H1 (cell line): ENCODE data around the gene TFDP1. TPM values are rescaled to one million over a fixed set of nuclear protein-coding genes. Genes with fewer than 3 reads are reported as not detected.

ENCODE experiments used
- CTCF ChIA-PET: fragments of 300-600 bp; sonication (Branson Sonifier 250); formaldehyde crosslinking; loops from one replicate; lab custom pipeline; 2021; ENCODE audit not compliant: partially characterized antibody; lab: Charles Lee
- POLR2A ChIA-PET: fragments of 300-600 bp; sonication (Branson Sonifier 250); formaldehyde crosslinking; loops from one replicate; lab custom pipeline; 2021; ENCODE audit warnings: inconsistent platforms; ENCODE audit not compliant: partially characterized antibody; lab: Charles Lee
- DNase-seq, 2 experiments: peaks; one replicate each; pipeline versions ENCODE4 v3.0.0 to v3.0.0-alpha.2; 2010 to 2022; ENCODE audit warnings: low spot score in 2 of 2, low read depth in 1 of 2, mixed read lengths in 1 of 2
- FAIRE-seq: peaks from 2 replicates; lab custom pipeline; 2011; peaks lifted over from hg19 to GRCh38; lab: Jason Lieb, UNC
- H2AFZ ChIP-seq: 2 replicates; pipeline ENCODE4 v1.8.1; 2012; ENCODE audit warnings: low read length, inconsistent platforms
- H2AK5ac ChIP-seq: 2 replicates; pipeline ENCODE4 v1.6.1; 2013; ENCODE audit warnings: low read depth, low read length
- H2BK120ac ChIP-seq: replicated peaks from 2 replicates; pipeline ENCODE3; 2013; ENCODE audit warnings: low read depth, low read length, inconsistent platforms
- H2BK12ac ChIP-seq: 2 replicates; pipeline ENCODE4 v1.6.1; 2013; ENCODE audit warnings: low read depth, low read length
- H2BK15ac ChIP-seq: 2 replicates; pipeline ENCODE4 v1.6.1; 2013; ENCODE audit warnings: low read length
- H2BK20ac ChIP-seq: 2 replicates; pipeline ENCODE4 v1.6.1; 2013; ENCODE audit warnings: low read length
- H2BK5ac ChIP-seq: 2 replicates; pipeline ENCODE4 v1.6.1; 2013; ENCODE audit warnings: low read depth, low read length
- H3K14ac ChIP-seq: 2 replicates; pipeline ENCODE4 v1.6.1; 2013; ENCODE audit warnings: inconsistent platforms; ENCODE audit not compliant: insufficient read length
- H3K18ac ChIP-seq: 2 replicates; pipeline ENCODE4 v1.6.1; 2013; ENCODE audit warnings: low read length; ENCODE audit errors: extremely low read depth
- H3K23ac ChIP-seq: 2 replicates; pipeline ENCODE4 v1.6.1; 2013; ENCODE audit warnings: inconsistent platforms; ENCODE audit not compliant: insufficient read length
- H3K23me2 ChIP-seq: 2 replicates; pipeline ENCODE4 v1.6.1; 2013; ENCODE audit warnings: low read depth, low read length
- H3K27ac ChIP-seq: 2 replicates; pipeline ENCODE4 v1.6.1; 2011; ENCODE audit warnings: low read depth, low read length, inconsistent platforms
- H3K27me3 ChIP-seq, 4 experiments: replicated peaks in 1 of 4; 1 replicate in 1 of 4; 2 replicates in 3 of 4; pipeline versions ENCODE4 v1.6.1 to v1.8.1; 2011 to 2013; ENCODE audit warnings: low read length in 3 of 4, mild to moderate bottlenecking in 3 of 4, inconsistent platforms in 2 of 4, mixed read lengths in 2 of 4, moderate library complexity in 1 of 4; ENCODE audit not compliant: control insufficient read depth in 3 of 4, insufficient read depth in 3 of 4; ENCODE audit errors: extremely low read depth in 1 of 4
- H3K36me3 ChIP-seq, 4 experiments: 2 replicates each; pipeline versions ENCODE4 v1.6.1 to v1.8.1; 2011 to 2013; ENCODE audit warnings: mild to moderate bottlenecking in 4 of 4, low read length in 3 of 4, moderate library complexity in 2 of 4, control low read depth in 1 of 4, inconsistent platforms in 1 of 4; ENCODE audit not compliant: insufficient read depth in 4 of 4, control insufficient read depth in 2 of 4
- H3K4ac ChIP-seq: replicated peaks from 2 replicates; pipeline ENCODE3; 2013; ENCODE audit warnings: low read length, low read depth, mixed read lengths, inconsistent platforms; ENCODE audit not compliant: insufficient read length
- H3K4me1 ChIP-seq, 4 experiments: replicated peaks in 1 of 4; 1 replicate in 1 of 4; 2 replicates in 3 of 4; pipeline versions ENCODE4 v1.6.1 to v1.8.1; 2011 to 2013; ENCODE audit warnings: low read length in 3 of 4, inconsistent platforms in 2 of 4, mixed read lengths in 1 of 4; ENCODE audit not compliant: insufficient read depth in 4 of 4, control insufficient read depth in 3 of 4
- H3K4me2 ChIP-seq, 2 experiments: 2 replicates each; pipeline versions ENCODE4 v1.6.1 to v1.8.1; 2011 to 2013; ENCODE audit warnings: low read depth in 2 of 2, low read length in 2 of 2, control low read depth in 1 of 2, inconsistent platforms in 1 of 2, mild to moderate bottlenecking in 1 of 2; ENCODE audit not compliant: insufficient read depth in 1 of 2
- H3K4me3 ChIP-seq, 4 experiments: fragments of 200-600, 300-600 bp in 1 of 4; sonication (generic), shearing (Covaris generic), sonication (Bioruptor Twin) in 1 of 4; 2 replicates each; pipeline versions ENCODE4 v1.5.1 to v1.8.1; 2011 to 2016; ENCODE audit warnings: low read length in 4 of 4, low read depth in 3 of 4, control low read depth in 2 of 4, inconsistent platforms in 2 of 4, mild to moderate bottlenecking in 2 of 4, mixed read lengths in 1 of 4, moderate library complexity in 1 of 4; ENCODE audit not compliant: insufficient read depth in 2 of 4; ENCODE audit errors: extremely low read depth in 1 of 4
- H3K56ac ChIP-seq: replicated peaks from 2 replicates; pipeline ENCODE3; 2013; ENCODE audit warnings: low read depth, mild to moderate bottlenecking, mixed read lengths, low read length, inconsistent platforms; ENCODE audit not compliant: insufficient read length
- H3K79me1 ChIP-seq: 2 replicates; pipeline ENCODE4 v1.6.1; 2013; ENCODE audit warnings: low read depth, low read length, control low read depth
- H3K79me2 ChIP-seq, 2 experiments: 2 replicates each; pipeline versions ENCODE4 v1.6.1 to v1.8.1; 2012 to 2013; ENCODE audit warnings: low read length in 2 of 2, mild to moderate bottlenecking in 2 of 2, inconsistent platforms in 1 of 2; ENCODE audit not compliant: insufficient read depth in 2 of 2, control insufficient read depth in 1 of 2
- H3K9ac ChIP-seq, 4 experiments: replicated peaks in 1 of 4; 1 replicate in 1 of 4; 2 replicates in 3 of 4; pipeline versions ENCODE4 v1.6.1 to v1.8.1; 2011 to 2013; ENCODE audit warnings: low read depth in 3 of 4, low read length in 3 of 4, control low read depth in 2 of 4, mild to moderate bottlenecking in 2 of 4, moderate library complexity in 2 of 4, inconsistent platforms in 1 of 4; ENCODE audit errors: extremely low read depth in 1 of 4
- H3K9me3 ChIP-seq, 2 experiments: 2 replicates each; pipeline versions ENCODE4 v1.6.1 to v1.8.1; 2012 to 2013; ENCODE audit warnings: mild to moderate bottlenecking in 2 of 2, moderate library complexity in 2 of 2, control low read depth in 1 of 2, inconsistent platforms in 1 of 2, low read depth in 1 of 2, low read length in 1 of 2, mixed read lengths in 1 of 2; ENCODE audit not compliant: insufficient read depth in 2 of 2
- H4K20me1 ChIP-seq, 2 experiments: replicated peaks in 1 of 2; 2 replicates each; pipeline versions ENCODE3 to v1.8.1; 2011 to 2013; ENCODE audit warnings: inconsistent platforms in 2 of 2, low read length in 2 of 2, mild to moderate bottlenecking in 1 of 2; ENCODE audit not compliant: insufficient read depth in 2 of 2, control insufficient read depth in 1 of 2
- H4K5ac ChIP-seq: 2 replicates; pipeline ENCODE4 v1.6.1; 2013; ENCODE audit warnings: low read length, low read depth, mixed read lengths, inconsistent platforms; ENCODE audit not compliant: insufficient read length
- H4K8ac ChIP-seq: 2 replicates; pipeline ENCODE4 v1.8.0; 2013; ENCODE audit warnings: mild to moderate bottlenecking, moderate library complexity, low read length, inconsistent platforms; ENCODE audit not compliant: insufficient read depth; ENCODE audit errors: extremely low read depth
- H4K91ac ChIP-seq: replicated peaks from 2 replicates; pipeline ENCODE3; 2013; ENCODE audit warnings: low read length, mixed read lengths, inconsistent platforms; ENCODE audit not compliant: insufficient read length
- CBX5 ChIP-seq: fragments of 300-800, 300-1000 bp; sonication (generic); IDR thresholded peaks from 2 replicates; pipeline ENCODE4 v1.7.1; 2016; ENCODE audit warnings: antibody characterized with exemption, low read length, low read depth
- E2F6 ChIP-seq: IDR thresholded peaks from 2 replicates; pipeline ENCODE4 v1.6.1; 2012; ENCODE audit warnings: inconsistent platforms
- EP300 ChIP-seq, 2 experiments: IDR thresholded peaks; 1 replicate in 1 of 2; 2 replicates in 1 of 2; pipeline ENCODE4 v1.6.1; 2011 to 2012; ENCODE audit warnings: low read depth in 2 of 2, low read length in 2 of 2, mild to moderate bottlenecking in 2 of 2, borderline replicate concordance in 1 of 2, inconsistent platforms in 1 of 2, moderate library complexity in 1 of 2
- HDAC2 ChIP-seq, 2 experiments: fragments of 300-600 bp in 1 of 2; sonication (generic) in 1 of 2; IDR thresholded peaks; 2 replicates each; pipeline ENCODE4 v1.6.1; 2011 to 2012; ENCODE audit warnings: low read depth in 2 of 2, low read length in 2 of 2, mild to moderate bottlenecking in 2 of 2, moderate library complexity in 2 of 2, borderline replicate concordance in 1 of 2, inconsistent platforms in 1 of 2
- PHF8 ChIP-seq: fragments of 200-600 bp; sonication (generic); conservative IDR thresholded peaks from 2 replicates; pipeline ENCODE4 v1.7.1; 2012; ENCODE audit warnings: low read depth, mild to moderate bottlenecking, inconsistent platforms, low read length, moderate library complexity
- RNF2 ChIP-seq: fragments of 200-900, 300-1000 bp; sonication (generic); IDR thresholded peaks from 2 replicates; pipeline ENCODE4 v1.7.1; 2016; ENCODE audit warnings: borderline replicate concordance, low read depth, mild to moderate bottlenecking, antibody characterized with exemption, low read length; ENCODE audit not compliant: poor library complexity, severe bottlenecking; ENCODE audit errors: missing control alignments
- TCF12 ChIP-seq: IDR thresholded peaks from 2 replicates; pipeline ENCODE4 v1.6.1; 2011; ENCODE audit warnings: low read depth, mild to moderate bottlenecking, low read length
- USF2 ChIP-seq: IDR thresholded peaks from 2 replicates; pipeline ENCODE4 v1.6.1; 2011; ENCODE audit warnings: low read length, improper control_type of control experiment
- WGBS, 2 experiments: shearing (Covaris generic) in 1 of 2; methylation state at CpG; one replicate each; pipeline versions ENCODE4 v1.1.6 to v1.1.7; 2013 to 2015; ENCODE audit warnings: low lambda C conversion rate in 2 of 2, mixed read lengths in 2 of 2, inconsistent platforms in 1 of 2, low coverage in 1 of 2, missing lambda C conversion rate in 1 of 2; ENCODE audit not compliant: insufficient replicate concordance in 2 of 2, insufficient coverage in 1 of 2, insufficient read length in 1 of 2; ENCODE audit errors: extremely low coverage in 1 of 2, missing lambda C conversion rate in 1 of 2; 5-methylcytosine and 5-hydroxymethylcytosine counted together
- polyA plus RNA-seq, 7 experiments: library from polyadenylated mRNA; depleted of rRNA in 3 of 7; stranded (reverse) in 5 of 7; unstranded in 2 of 7; fragments of >200 nt in 5 of 7; fragments of 200-250 nt in 2 of 7; gene quantifications; 1 replicate in 5 of 7; 2 replicates in 1 of 7; 4 replicates in 1 of 7; pipeline versions ENCODE4 v1.2.1 to v1.2.3, GENCODE V29; 2011 to 2013; ENCODE audit warnings: missing spikeins in 2 of 7, mixed read lengths in 2 of 7
- total RNA-seq: library from RNA; stranded (reverse); fragmentation: NEBNext Ultra II Directional; extraction: Animal tissue kit (Norgen Biotek cat#: 25700); gene quantifications from 2 replicates; pipeline ENCODE4 v1.2.1, GENCODE V29; 2021

Gene TFDP1
- total and polyA plus RNA-seq, 2 of the 8 experiments (the other 6 are each of a cell fraction or from before 2014, with no cell fraction given), result 43.6 to 81.9 TPM

GRCh38 chr13:113623491-113624234, 39.1 kb downstream of the TFDP1 start:
- peaks cover 5 to 7% of the 10 kb centered on the region in 2 experiments for H4K20me1 ChIP-seq
- no peak overlapping the region for H3K23ac ChIP-seq
- H4K8ac ChIP-seq, result no peak overlapping the region; the same call in 1 of the 2 replicates
- peaks cover 0 to 26% of the 10 kb centered on the region in 2 experiments; a peak in 2 of 4 replicates for H3K79me2 ChIP-seq
- H3K27me3 ChIP-seq, result no peaks in the 10 kb centered on the region
- no peak overlapping the region for H3K9ac ChIP-seq
- H3K4me3 ChIP-seq, result no peak overlapping the region
- H3K36me3 ChIP-seq, result peaks cover 0 to 21% (median 11%) of the 10 kb centered on the region in 4 experiments; a peak in 5 of 8 replicates
- H2BK12ac ChIP-seq, result no peak overlapping the region
- H2AFZ ChIP-seq, result no peak overlapping the region
- no peak overlapping the region for H3K27ac ChIP-seq
- H3K4me1 ChIP-seq, result peaks cover 0 to 3% (median 0%) of the 10 kb centered on the region in 4 experiments; a peak in 1 of 7 replicates
- POLR2A ChIA-PET, result interaction anchor here (1.2 kb wide), 1 partner anchor 10 kb away, joined by 4 read pairs; no protein-coding TSS in a partner anchor
- H2BK20ac ChIP-seq, result no peak overlapping the region
- H3K9me3 ChIP-seq, result peaks cover 0 to 14% of the 10 kb centered on the region in 2 experiments; a peak in 1 of 4 replicates
- FAIRE-seq, result no peak
- H3K79me1 ChIP-seq, result peaks cover 8% of the 10 kb centered on the region; the same call in 1 of the 2 replicates
- CTCF ChIA-PET, result no interaction called here
- H3K56ac ChIP-seq, result no peak overlapping the region
- H3K14ac ChIP-seq, result no peak overlapping the region
- H2BK15ac ChIP-seq, result no peak overlapping the region
- H2BK120ac ChIP-seq, result no peak overlapping the region
- no peaks in the 10 kb centered on the region for H3K23me2 ChIP-seq
- H3K18ac ChIP-seq, result no peak overlapping the region
- DNase-seq, result no peak
- no peak overlapping the region for H3K4me2 ChIP-seq
- no peak overlapping the region for H4K5ac ChIP-seq
- 96% methylated on average over 20 of the region's 20 CpGs; no CpG with 5 or more reads in 1 of the 2 experiments for WGBS, 2 experiments
- no peak overlapping the region for H4K91ac ChIP-seq
- no peak overlapping the region for H2BK5ac ChIP-seq
- no peak overlapping the region for H2AK5ac ChIP-seq
- H3K4ac ChIP-seq, result no peak overlapping the region
- TF ChIP-seq EP300 (IDR thresholded peaks at IDR 0.05; ENCODE audit: borderline replicate concordance in 1 of 2, low read depth in 2 of 2, low read length in 2 of 2) (no peak), TCF12 (no peak), CBX5 (no peak), PHF8 (no peak), USF2 (no peak), RNF2 (no peak), HDAC2 (IDR thresholded peaks at IDR 0.05; ENCODE audit: borderline replicate concordance in 1 of 2, low read depth in 2 of 2, low read length in 2 of 2) (no peak), E2F6 (no peak)
